DOHH2 (cell line): ENCODE data around the gene ATP11A.

Source experiments
- H3F3A ChIP-seq: fragments of 200-600 bp; sonication (generic), shearing (Covaris generic); 2 replicates; pipeline ENCODE4 v1.6.0; 2016; ENCODE audit warnings: antibody characterized with exemption, mild to moderate bottlenecking; ENCODE audit not compliant: control insufficient read depth, insufficient read depth
- H3K27ac ChIP-seq: fragments of 200-600 bp; sonication (generic); 2 replicates; pipeline ENCODE4 v1.5.1; 2014; ENCODE audit warnings: low read depth, mild to moderate bottlenecking, low read length, moderate library complexity
- H3K27me3 ChIP-seq: fragments of 200-600 bp; sonication (generic); 2 replicates; pipeline ENCODE4 v1.6.1; 2014; ENCODE audit warnings: mild to moderate bottlenecking, low read length, mixed read lengths; ENCODE audit not compliant: control insufficient read depth
- H3K36me3 ChIP-seq: fragments of 200-600 bp; sonication (generic); 2 replicates; pipeline ENCODE4 v1.6.1; 2014; ENCODE audit warnings: mild to moderate bottlenecking, low read length, moderate library complexity, mixed read lengths; ENCODE audit not compliant: control insufficient read depth
- H3K4me1 ChIP-seq: fragments of 200-600 bp; sonication (generic); 2 replicates; pipeline ENCODE4 v1.6.1; 2014; ENCODE audit warnings: mild to moderate bottlenecking, low read length, mixed read lengths; ENCODE audit not compliant: control insufficient read depth
- H3K4me2 ChIP-seq: fragments of 200-600 bp; sonication (generic); 2 replicates; pipeline ENCODE4 v1.6.0; 2014; ENCODE audit warnings: mild to moderate bottlenecking, low read length, moderate library complexity
- H3K4me3 ChIP-seq: fragments of 200-600 bp; sonication (generic); 2 replicates; pipeline ENCODE4 v1.5.1; 2014; ENCODE audit warnings: mild to moderate bottlenecking, low read length, mixed read lengths
- H3K79me2 ChIP-seq: fragments of 200-600 bp; sonication (generic); 2 replicates; pipeline ENCODE4 v1.6.1; 2014; ENCODE audit warnings: mild to moderate bottlenecking, low read length, mixed read lengths; ENCODE audit not compliant: control insufficient read depth
- H3K9me2 ChIP-seq: fragments of 200-600 bp; sonication (generic); replicated peaks from 2 replicates; pipeline ENCODE4 v1.6.1; 2014; ENCODE audit warnings: mild to moderate bottlenecking, low read length, mixed read lengths; ENCODE audit not compliant: control insufficient read depth
- H3K9me3 ChIP-seq: fragments of 200-600 bp; sonication (generic); 2 replicates; pipeline ENCODE4 v1.6.1; 2014; ENCODE audit warnings: antibody characterized with exemption, low read length, mixed read lengths; ENCODE audit not compliant: control insufficient read depth, insufficient read depth
- H4K20me1 ChIP-seq: fragments of 200-600 bp; sonication (generic); 2 replicates; pipeline ENCODE4 v1.6.0; 2014; ENCODE audit warnings: low read depth, mild to moderate bottlenecking, antibody characterized with exemption, low read length, moderate library complexity; ENCODE audit not compliant: control insufficient read depth, insufficient read depth
- EZH2phosphoT487 ChIP-seq: fragments of 200-600 bp; sonication (generic); IDR thresholded peaks from 2 replicates; pipeline ENCODE4 v1.6.1; 2017; ENCODE audit warnings: borderline replicate concordance, mild to moderate bottlenecking, antibody characterized with exemption, low read length, moderate library complexity, mixed read lengths
- TF ChIP-seq, protein P1 (sequence below): fragments of 200-600 bp; sonication (generic); IDR thresholded peaks from one replicate; pipeline ENCODE4 v1.5.1; 2014; ENCODE audit warnings: antibody characterized with exemption, mild to moderate bottlenecking, low read depth, low read length; ENCODE audit not compliant: poor library complexity, severe bottlenecking

ATP11A gene

GRCh38 chr13:112718318-112718717 lies 28.5 kb downstream of the ATP11A start:
- Histone ChIP-seq H3K36me3 (no peaks in the 10 kb centered on the region), H3K9me3 (no peaks in the 10 kb centered on the region), H3K9me2 (no peaks in the 10 kb centered on the region), H3K79me2 (peaks cover 23% of the 10 kb centered on the region), H3K27ac (no peak overlapping the region), H3K4me3 (no peak overlapping the region), H3K4me2 (no peak overlapping the region), H4K20me1 (peaks cover 6% of the 10 kb centered on the region; the same call in 1 of the 2 replicates), H3F3A (peaks cover 4% of the 10 kb centered on the region; the same call in 1 of the 2 replicates), H3K27me3 (no peaks in the 10 kb centered on the region), H3K4me1 (peaks cover 10% of the 10 kb centered on the region)
- TF ChIP-seq EZH2phosphoT487 = no peak
- TF ChIP-seq, protein P1, sequence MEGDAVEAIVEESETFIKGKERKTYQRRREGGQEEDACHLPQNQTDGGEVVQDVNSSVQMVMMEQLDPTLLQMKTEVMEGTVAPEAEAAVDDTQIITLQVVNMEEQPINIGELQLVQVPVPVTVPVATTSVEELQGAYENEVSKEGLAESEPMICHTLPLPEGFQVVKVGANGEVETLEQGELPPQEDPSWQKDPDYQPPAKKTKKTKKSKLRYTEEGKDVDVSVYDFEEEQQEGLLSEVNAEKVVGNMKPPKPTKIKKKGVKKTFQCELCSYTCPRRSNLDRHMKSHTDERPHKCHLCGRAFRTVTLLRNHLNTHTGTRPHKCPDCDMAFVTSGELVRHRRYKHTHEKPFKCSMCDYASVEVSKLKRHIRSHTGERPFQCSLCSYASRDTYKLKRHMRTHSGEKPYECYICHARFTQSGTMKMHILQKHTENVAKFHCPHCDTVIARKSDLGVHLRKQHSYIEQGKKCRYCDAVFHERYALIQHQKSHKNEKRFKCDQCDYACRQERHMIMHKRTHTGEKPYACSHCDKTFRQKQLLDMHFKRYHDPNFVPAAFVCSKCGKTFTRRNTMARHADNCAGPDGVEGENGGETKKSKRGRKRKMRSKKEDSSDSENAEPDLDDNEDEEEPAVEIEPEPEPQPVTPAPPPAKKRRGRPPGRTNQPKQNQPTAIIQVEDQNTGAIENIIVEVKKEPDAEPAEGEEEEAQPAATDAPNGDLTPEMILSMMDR = no peak

GRCh38 chr13:112719016-112719415 lies 29.2 kb downstream of the ATP11A start:
- Histone ChIP-seq H3K27me3 (no peaks in the 10 kb centered on the region), H3F3A (peaks cover 4% of the 10 kb centered on the region; the same call in 1 of the 2 replicates), H3K4me3 (no peak overlapping the region), H3K27ac (no peak overlapping the region), H3K9me3 (no peaks in the 10 kb centered on the region), H3K4me1 (peaks cover 10% of the 10 kb centered on the region), H3K4me2 (no peak overlapping the region), H3K9me2 (no peaks in the 10 kb centered on the region), H3K36me3 (no peaks in the 10 kb centered on the region), H4K20me1 (peaks cover 6% of the 10 kb centered on the region; the same call in 1 of the 2 replicates), H3K79me2 (peaks cover 28% of the 10 kb centered on the region)
- no peak for TF ChIP-seq EZH2phosphoT487
- TF ChIP-seq, protein P1 = no peak

GRCh38 chr13:112719556-112719955 lies 29.7 kb downstream of the ATP11A start:
- H3K4me2 ChIP-seq = no peak overlapping the region
- H3K9me2 ChIP-seq = no peaks in the 10 kb centered on the region
- no peaks in the 10 kb centered on the region for H3K36me3 ChIP-seq
- no peaks in the 10 kb centered on the region for H3K27me3 ChIP-seq
- H3K9me3 ChIP-seq = no peaks in the 10 kb centered on the region
- peaks cover 10% of the 10 kb centered on the region for H3K4me1 ChIP-seq
- TF ChIP-seq EZH2phosphoT487 = no peak
- TF ChIP-seq, protein P1 = no peak
- H4K20me1 ChIP-seq = peaks cover 8% of the 10 kb centered on the region; the same call in 1 of the 2 replicates
- H3K79me2 ChIP-seq = peaks cover 26% of the 10 kb centered on the region
- H3K4me3 ChIP-seq = no peak overlapping the region
- peaks cover 4% of the 10 kb centered on the region; the same call in 1 of the 2 replicates for H3F3A ChIP-seq
- H3K27ac ChIP-seq = no peak overlapping the region
